Hindlimb muscle (tissue), 1 donor: ENCODE data around the gene NCKAP5. TPM values are rescaled to one million over a fixed set of nuclear protein-coding genes. Genes with fewer than 3 reads are reported as not detected.

Source experiments
- DNase-seq: peaks from one replicate; pipeline ENCODE4 v3.0.0-alpha.2; 2013
- polyA plus RNA-seq: library from polyadenylated mRNA; unstranded; fragments of 120-200 nt; gene quantifications from one replicate; pipeline ENCODE4 v1.2.1, GENCODE V29; 2013; ENCODE audit not compliant: insufficient read length

NCKAP5 gene
- polyA plus RNA-seq, 1 donor = 4.7 TPM

GRCh38 chr2:133456971-133457370 is 111.3 kb downstream of the NCKAP5 start:
- no peak for DNase-seq

DNA sequence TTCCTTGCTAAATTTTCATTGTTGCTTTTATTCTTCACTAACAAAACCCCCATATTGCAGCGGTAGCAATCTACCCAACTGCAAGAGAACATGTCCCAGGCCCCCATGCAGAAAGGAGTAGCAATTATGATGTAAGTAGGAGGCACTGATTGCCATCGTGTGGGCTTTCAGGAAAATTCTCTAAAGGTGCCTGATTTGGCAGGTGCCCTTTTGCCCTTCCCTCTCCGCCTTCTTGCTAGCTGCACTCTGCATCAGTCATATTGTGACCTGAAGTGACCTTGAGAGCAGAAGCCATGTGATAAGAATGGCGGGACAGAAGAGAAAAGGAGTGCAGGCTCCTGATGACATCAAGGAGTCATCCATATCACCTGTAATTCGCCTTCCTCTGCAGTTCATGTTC is 112.1 kb downstream of the NCKAP5 start:
- no peak for DNase-seq

DNA sequence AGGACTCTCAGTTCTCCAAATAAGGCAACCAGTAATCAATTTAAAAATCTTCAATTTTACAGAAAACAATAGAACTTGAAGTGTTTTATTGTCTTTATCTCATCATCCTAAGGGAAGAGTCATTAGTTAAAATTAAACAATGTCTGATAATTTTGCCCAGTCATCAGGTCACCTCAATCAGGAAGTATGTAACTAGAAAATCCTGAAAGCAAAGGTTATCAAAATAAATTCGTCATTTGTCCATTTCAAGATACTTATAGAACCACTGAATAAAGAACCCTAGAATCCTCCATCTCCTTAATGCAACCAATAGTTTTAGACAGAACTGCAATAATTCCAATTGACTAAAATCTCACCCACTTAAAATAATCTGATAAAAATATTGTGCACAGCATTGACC is 115.2 kb downstream of the NCKAP5 start:
- no peak for DNase-seq

DNA sequence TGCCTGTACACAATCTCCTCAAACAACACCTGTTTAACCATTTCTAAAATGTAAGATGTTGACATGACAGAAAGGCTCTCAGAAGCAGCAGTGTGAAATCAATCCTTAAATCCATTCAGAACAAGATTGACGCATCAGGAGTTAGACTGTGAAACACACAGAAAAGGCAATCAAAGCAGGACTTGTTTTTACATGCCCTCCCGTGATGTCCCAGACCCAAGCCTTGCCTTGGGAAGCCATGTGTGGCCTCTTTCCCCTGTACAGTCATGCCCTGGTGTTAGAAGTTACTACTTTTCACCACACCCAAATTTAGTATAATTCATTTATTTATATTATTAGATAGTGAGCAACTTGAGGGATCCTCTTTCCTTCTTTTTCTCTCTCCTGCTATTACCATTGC is 115.7 kb downstream of the NCKAP5 start:
- DNase-seq = no peak

- DNase-seq = no peak
These were observed 116.1 kb downstream of the NCKAP5 start for GRCh38 chr2:133452146-133452545.

DNA sequence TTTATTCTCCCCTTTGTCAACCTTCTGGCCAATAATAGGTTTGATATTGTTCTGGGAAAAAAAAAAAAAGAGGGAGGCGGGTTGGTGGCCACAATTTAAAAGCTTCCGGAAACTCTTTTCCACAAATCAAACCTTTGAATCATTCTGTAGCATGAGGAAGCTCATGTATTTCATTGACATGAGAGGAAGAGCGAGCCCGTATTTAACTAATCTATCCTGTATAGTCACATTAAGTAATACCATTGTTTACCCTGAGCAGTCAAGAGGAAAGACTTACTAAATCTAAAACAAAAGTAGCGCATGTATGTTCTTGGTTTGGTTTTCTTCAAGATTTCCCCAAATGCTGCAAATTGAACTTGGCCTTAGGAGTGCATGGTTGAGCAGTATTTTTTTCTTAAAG is 120.1 kb downstream of the NCKAP5 start:
- no peak for DNase-seq

- DNase-seq = no peak
These were observed 121.0 kb downstream of the NCKAP5 start for GRCh38 chr2:133447303-133447702.

- no peak for DNase-seq
These were observed 123.8 kb downstream of the NCKAP5 start for GRCh38 chr2:133444465-133444864.

DNA sequence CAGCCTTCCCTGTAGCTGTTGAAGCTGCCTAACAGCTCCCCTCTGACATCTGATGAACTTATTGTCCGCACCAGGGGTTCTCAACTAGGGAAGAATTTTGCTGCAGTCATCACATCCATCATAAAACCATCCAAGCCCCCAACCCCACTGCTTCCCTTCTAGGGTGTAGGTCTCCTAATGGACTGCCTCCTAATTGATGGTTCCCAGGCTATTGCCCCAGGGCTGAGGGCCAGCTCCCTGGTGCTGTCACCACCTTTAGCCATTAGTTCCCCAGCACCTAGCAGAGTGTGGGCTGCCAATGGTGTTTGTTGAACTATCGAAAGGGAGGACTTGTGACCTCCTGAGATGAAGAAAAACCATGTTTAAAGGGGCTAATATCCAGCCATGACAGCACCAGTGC is 125.9 kb downstream of the NCKAP5 start:
- no peak for DNase-seq

DNA sequence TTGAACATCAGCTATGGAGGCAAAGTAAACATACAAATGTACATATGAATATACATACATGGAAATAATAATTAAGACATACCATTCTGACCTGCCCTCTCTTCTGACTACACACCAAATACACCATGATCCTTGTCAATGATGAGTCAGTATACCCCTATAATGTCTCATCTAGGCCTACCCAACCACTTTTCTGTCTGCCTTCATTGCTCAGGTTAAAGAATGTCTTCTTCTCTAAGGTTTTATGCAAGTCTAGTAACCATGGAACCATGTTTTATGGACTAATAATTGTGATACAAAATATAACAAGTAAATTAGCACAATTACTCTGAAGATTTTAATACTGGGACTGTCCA is 128.7 kb downstream of the NCKAP5 start:
- DNase-seq = no peak

GRCh38 chr2:133438848-133439564 is 129.3 kb downstream of the NCKAP5 start:
- DNase-seq = no peak

- no peak for DNase-seq
These were observed 130.2 kb downstream of the NCKAP5 start for GRCh38 chr2:133438026-133438425.

DNA sequence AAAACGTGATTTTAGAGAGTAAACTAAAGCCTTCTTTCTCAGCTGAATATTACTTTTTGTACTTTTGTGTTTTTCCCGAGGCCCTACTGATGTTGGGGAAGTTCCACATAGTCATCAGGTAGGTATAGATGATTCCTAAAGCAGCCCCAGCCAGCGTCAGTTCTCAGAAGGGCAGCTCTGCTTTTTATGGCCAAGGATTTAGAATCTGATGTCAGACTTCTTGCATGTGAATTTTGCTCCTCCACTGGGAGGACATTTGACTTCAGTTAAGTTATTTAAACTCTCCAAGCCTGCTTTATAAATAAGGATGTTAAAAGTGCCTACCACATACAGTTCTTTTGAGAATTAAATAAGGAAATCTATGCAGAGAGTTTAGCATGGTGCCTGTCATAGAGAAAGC is 130.8 kb downstream of the NCKAP5 start:
- DNase-seq = no peak

GRCh38 chr2:133434959-133435668 is 133.1 kb downstream of the NCKAP5 start:
- no peak for DNase-seq

- no peak for DNase-seq
These were observed 134.5 kb downstream of the NCKAP5 start for GRCh38 chr2:133433455-133434451.

DNA sequence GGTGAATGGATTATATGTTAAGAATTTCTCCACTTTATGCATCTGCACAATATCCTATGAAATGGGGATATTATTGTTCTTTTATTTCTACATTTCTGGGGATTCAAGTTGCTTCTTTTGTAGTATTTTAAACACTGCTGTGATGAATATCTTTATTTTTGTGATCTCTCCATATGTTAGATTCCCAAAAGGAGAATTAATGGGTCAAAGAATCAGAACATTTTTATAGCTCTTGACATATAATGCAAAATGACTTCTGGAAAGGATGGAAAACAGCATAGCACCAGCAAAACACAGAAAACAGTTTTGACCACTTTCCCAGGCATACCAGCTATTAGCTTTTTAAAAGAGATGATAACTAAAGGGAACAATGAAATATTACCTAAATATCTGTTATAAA is 135.5 kb downstream of the NCKAP5 start:
- DNase-seq = no peak

DNA sequence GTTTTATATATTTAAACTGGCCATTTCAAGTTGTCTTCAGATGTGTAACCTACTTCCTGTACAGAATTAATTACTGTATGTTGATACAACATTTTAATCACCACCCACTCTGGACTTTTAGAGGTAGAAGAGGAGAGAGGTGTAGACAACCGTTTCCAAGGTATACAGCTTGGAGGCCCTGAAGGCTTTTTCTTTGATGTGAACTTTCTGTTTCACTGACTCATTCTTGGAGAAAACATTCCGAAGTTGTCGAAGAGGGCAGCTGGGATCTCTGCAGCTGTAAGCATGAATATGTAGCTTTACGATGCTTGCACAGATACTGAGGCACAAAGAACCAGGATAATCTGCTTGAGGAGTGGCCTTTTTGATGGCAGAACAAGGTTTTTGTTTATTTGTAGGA is 137.0 kb downstream of the NCKAP5 start:
- no peak for DNase-seq

- no peak for DNase-seq
These were observed 141.5 kb downstream of the NCKAP5 start for GRCh38 chr2:133426791-133427190.

- no peak for DNase-seq
These were observed 142.7 kb downstream of the NCKAP5 start for GRCh38 chr2:133425612-133426011.

DNA sequence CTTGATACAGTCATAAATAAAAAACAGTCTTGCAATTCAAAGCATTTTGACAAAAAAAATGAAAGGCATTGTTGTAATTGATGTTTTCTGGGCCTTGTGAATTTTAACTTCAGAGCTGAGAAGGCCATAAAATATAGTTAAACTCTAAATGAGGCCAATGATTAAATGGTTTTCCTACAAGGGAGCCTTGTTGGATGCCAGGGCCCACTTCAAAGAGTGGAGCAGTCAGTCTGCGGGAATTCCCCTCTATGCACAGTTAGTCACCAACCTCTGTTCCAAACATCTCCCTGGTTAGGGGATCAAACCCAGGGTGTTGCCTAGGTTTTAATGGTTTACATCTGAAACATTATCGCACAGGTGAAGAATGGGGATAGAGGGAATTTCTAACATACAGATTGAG is 143.4 kb downstream of the NCKAP5 start:
- DNase-seq = no peak

- no peak for DNase-seq
These were observed 145.3 kb downstream of the NCKAP5 start for GRCh38 chr2:133422931-133423351.

DNA sequence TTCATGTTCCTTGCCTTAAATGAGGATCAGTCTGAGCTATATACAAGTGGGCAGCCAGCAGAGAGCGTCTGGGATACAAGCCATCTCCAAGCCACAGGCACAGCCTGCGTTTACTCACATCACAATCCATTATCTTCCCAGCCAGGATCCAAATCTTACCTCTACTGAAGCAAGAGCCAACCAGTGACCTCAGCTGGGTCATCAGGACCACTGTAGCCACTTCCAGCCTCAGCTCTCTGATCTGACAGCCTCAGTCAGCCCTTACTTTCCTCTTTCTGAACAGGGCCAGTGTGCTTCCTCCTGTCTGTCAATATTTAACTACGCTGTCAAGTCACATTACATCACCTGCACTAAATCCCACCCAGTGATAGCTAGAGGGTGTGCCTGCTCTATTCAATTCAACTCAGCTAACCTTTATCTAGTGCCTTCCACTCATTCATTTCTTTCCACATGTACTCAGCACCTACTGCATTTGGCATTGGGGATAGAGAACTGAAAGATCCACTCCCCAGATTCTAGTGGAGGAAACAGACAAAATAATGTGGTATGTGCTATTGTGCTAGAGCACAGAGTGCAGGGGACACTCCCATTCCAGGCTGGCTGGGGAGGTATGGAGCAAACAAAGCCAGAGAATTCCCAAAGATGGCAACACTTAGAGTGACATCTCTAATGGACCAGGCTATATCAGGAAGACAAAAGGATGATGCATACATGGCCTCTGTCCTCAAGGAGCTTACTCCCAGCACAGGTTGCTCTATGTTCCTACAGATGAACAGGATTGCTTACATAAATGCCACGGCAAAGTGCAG is 146.5 kb downstream of the NCKAP5 start:
- DNase-seq = no peak
